H1 (cell line): ENCODE data around the gene POF1B.

ENCODE experiments used
- CBX5 ChIP-seq: fragments of 300-800, 300-1000 bp; sonication (generic); IDR thresholded peaks from 2 replicates; pipeline ENCODE4 v1.7.1; 2016; ENCODE audit warnings: antibody characterized with exemption, low read length, low read depth
- EP300 ChIP-seq, 2 experiments: IDR thresholded peaks; 1 replicate in 1 of 2; 2 replicates in 1 of 2; pipeline ENCODE4 v1.6.1; 2011 to 2012; ENCODE audit warnings: low read depth in 2 of 2, low read length in 2 of 2, mild to moderate bottlenecking in 2 of 2, borderline replicate concordance in 1 of 2, inconsistent platforms in 1 of 2, moderate library complexity in 1 of 2
- EZH2 ChIP-seq: fragments of 200-600 bp; sonication (generic); IDR thresholded peaks from 2 replicates; pipeline ENCODE4 v1.7.1; 2012; ENCODE audit warnings: low read depth, mild to moderate bottlenecking, moderate library complexity, low read length, inconsistent platforms; ENCODE audit not compliant: severe bottlenecking
- KDM1A ChIP-seq: fragments of 200-600, 300-600 bp; sonication (generic); IDR thresholded peaks from 2 replicates; pipeline ENCODE4 v1.7.1; 2016; ENCODE audit warnings: mild to moderate bottlenecking, low read length, borderline replicate concordance
- POLR2A ChIP-seq, 2 experiments: IDR thresholded peaks; 1 replicate in 1 of 2; 2 replicates in 1 of 2; pipeline ENCODE4 v1.6.1; 2011; ENCODE audit warnings: low read depth in 2 of 2, low read length in 2 of 2, mild to moderate bottlenecking in 2 of 2; ENCODE audit errors: control extremely low read depth in 1 of 2
- RAD21 ChIP-seq, 2 experiments: IDR thresholded peaks in 1 of 2; conservative IDR thresholded peaks in 1 of 2; 2 replicates each; pipeline ENCODE4 v1.6.1; 2011; ENCODE audit warnings: low read depth in 2 of 2, low read length in 2 of 2, improper control_type of control experiment in 1 of 2, inconsistent platforms in 1 of 2, mild to moderate bottlenecking in 1 of 2, moderate library complexity in 1 of 2
- RNF2 ChIP-seq: fragments of 200-900, 300-1000 bp; sonication (generic); IDR thresholded peaks from 2 replicates; pipeline ENCODE4 v1.7.1; 2016; ENCODE audit warnings: borderline replicate concordance, low read depth, mild to moderate bottlenecking, antibody characterized with exemption, low read length; ENCODE audit not compliant: poor library complexity, severe bottlenecking; ENCODE audit errors: missing control alignments
- SP2 ChIP-seq: IDR thresholded peaks from 2 replicates; pipeline ENCODE4 v1.6.1; 2012; ENCODE audit warnings: mild to moderate bottlenecking, low read length, inconsistent platforms
- SUZ12 ChIP-seq: fragments of 200-600 bp; sonication (generic); IDR thresholded peaks from 2 replicates; pipeline ENCODE4 v1.6.1; 2012; ENCODE audit warnings: mild to moderate bottlenecking, inconsistent platforms, low read length, moderate library complexity, mixed read lengths
- TAF1 ChIP-seq: IDR thresholded peaks from 2 replicates; pipeline ENCODE4 v1.6.1; 2011; ENCODE audit warnings: mild to moderate bottlenecking, low read depth, low read length
- TBP ChIP-seq: IDR thresholded peaks from 2 replicates; pipeline ENCODE4 v1.6.1; 2011; ENCODE audit warnings: low read depth, low read length, improper control_type of control experiment
- TF ChIP-seq, protein P1 (sequence below), 3 experiments: IDR thresholded peaks; 1 replicate in 2 of 3; 2 replicates in 1 of 3; pipeline versions ENCODE4 v1.5.1 to v1.6.1; 2011; ENCODE audit warnings: low read length in 3 of 3, mild to moderate bottlenecking in 3 of 3, inconsistent platforms in 2 of 3, low read depth in 1 of 3, moderate library complexity in 1 of 3; ENCODE audit not compliant: insufficient read depth in 1 of 3; ENCODE audit errors: control extremely low read depth in 1 of 3
- TF ChIP-seq, protein P2 (sequence below): IDR thresholded peaks from 2 replicates; pipeline ENCODE4 v1.6.1; 2011; ENCODE audit warnings: low read length, improper control_type of control experiment
- TF ChIP-seq, protein P3 (sequence below): IDR thresholded peaks from 2 replicates; pipeline ENCODE4 v1.6.1; 2012; ENCODE audit warnings: low read length, inconsistent platforms

DNA sequence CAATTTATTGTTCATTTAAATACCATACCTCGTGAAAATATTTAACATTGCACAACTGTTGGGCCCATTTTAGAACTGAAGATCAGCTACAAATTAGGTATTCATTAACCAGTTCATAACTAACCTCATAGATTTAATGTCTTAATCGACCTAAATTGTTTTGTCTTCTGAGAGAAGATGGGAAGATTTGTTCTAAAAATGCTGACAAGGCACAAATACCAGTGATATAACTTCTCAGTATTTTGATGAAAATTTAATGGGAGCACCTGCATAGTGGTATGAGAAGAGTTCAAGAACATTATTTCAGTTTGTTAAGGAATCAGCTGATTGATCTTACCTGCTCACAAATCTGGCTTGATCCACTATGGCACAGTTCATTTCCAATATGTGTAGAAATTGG, 33.9 kb downstream of the POF1B start:
- TF ChIP-seq, protein P1, sequence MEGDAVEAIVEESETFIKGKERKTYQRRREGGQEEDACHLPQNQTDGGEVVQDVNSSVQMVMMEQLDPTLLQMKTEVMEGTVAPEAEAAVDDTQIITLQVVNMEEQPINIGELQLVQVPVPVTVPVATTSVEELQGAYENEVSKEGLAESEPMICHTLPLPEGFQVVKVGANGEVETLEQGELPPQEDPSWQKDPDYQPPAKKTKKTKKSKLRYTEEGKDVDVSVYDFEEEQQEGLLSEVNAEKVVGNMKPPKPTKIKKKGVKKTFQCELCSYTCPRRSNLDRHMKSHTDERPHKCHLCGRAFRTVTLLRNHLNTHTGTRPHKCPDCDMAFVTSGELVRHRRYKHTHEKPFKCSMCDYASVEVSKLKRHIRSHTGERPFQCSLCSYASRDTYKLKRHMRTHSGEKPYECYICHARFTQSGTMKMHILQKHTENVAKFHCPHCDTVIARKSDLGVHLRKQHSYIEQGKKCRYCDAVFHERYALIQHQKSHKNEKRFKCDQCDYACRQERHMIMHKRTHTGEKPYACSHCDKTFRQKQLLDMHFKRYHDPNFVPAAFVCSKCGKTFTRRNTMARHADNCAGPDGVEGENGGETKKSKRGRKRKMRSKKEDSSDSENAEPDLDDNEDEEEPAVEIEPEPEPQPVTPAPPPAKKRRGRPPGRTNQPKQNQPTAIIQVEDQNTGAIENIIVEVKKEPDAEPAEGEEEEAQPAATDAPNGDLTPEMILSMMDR (IDR thresholded peaks at IDR 0.05; ENCODE audit: control extremely low read depth in 1 of 3, insufficient read depth in 1 of 3, low read depth in 1 of 3, low read length in 3 of 3): no peak
- TF ChIP-seq CBX5 (no peak), POLR2A (IDR thresholded peaks at IDR 0.05; ENCODE audit: control extremely low read depth in 1 of 2, low read depth in 2 of 2, low read length in 2 of 2) (no peak), EZH2 (no peak), RAD21 (IDR thresholded peaks at IDR 0.05 in 1 of 2, conservative IDR thresholded peaks at IDR 0.05 in 1 of 2; ENCODE audit: low read depth in 2 of 2, low read length in 2 of 2) (no peak), SUZ12 (no peak), KDM1A (no peak), EP300 (IDR thresholded peaks at IDR 0.05; ENCODE audit: borderline replicate concordance in 1 of 2, low read depth in 2 of 2, low read length in 2 of 2) (no peak), TAF1 (no peak), TBP (no peak), RNF2 (no peak), SP2 (no peak)
- TF ChIP-seq, protein P2, sequence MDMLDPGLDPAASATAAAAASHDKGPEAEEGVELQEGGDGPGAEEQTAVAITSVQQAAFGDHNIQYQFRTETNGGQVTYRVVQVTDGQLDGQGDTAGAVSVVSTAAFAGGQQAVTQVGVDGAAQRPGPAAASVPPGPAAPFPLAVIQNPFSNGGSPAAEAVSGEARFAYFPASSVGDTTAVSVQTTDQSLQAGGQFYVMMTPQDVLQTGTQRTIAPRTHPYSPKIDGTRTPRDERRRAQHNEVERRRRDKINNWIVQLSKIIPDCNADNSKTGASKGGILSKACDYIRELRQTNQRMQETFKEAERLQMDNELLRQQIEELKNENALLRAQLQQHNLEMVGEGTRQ: no peak
- TF ChIP-seq, protein P3, sequence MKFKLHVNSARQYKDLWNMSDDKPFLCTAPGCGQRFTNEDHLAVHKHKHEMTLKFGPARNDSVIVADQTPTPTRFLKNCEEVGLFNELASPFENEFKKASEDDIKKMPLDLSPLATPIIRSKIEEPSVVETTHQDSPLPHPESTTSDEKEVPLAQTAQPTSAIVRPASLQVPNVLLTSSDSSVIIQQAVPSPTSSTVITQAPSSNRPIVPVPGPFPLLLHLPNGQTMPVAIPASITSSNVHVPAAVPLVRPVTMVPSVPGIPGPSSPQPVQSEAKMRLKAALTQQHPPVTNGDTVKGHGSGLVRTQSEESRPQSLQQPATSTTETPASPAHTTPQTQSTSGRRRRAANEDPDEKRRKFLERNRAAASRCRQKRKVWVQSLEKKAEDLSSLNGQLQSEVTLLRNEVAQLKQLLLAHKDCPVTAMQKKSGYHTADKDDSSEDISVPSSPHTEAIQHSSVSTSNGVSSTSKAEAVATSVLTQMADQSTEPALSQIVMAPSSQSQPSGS: no peak
